Activated T-cell treated with anti-CD3 and anti-CD28 coated beads for 24 hours (primary cell): ENCODE data around the gene PRCC.

Experiments used
- DNase-seq: peaks from one replicate; pipeline ENCODE4 v3.0.0-alpha.2; 2020; ENCODE audit warnings: low read depth

Gene PRCC

GRCh38 chr1:156767101-156767878, at the start of gene PRCC:
Gene PRCC (plus strand): TSS chr1:156767535. CDS start chr1:156767772, 237 bp downstream.
- peak; percentile 95 for DNase-seq

GRCh38 chr1:156721131-156721530, 46.2 kb upstream of the PRCC start:
- no peak for DNase-seq

GRCh38 chr1:156721535-156721934, 45.8 kb upstream of the PRCC start:
- no peak for DNase-seq

GRCh38 chr1:156725683-156726280, 41.6 kb upstream of the PRCC start:
- DNase-seq = peak; percentile 68

- DNase-seq = no peak
These were observed 40.6 kb upstream of the PRCC start for GRCh38 chr1:156726549-156727226.

- DNase-seq = no peak
These were observed 39.8 kb upstream of the PRCC start for GRCh38 chr1:156727492-156727891.

GRCh38 chr1:156727926-156728598, 39.3 kb upstream of the PRCC start, which contains the start of gene METTL25B:
Gene METTL25B (plus strand): TSS chr1:156728469. CDS start chr1:156729105, 636 bp downstream.
- peak; percentile 74 for DNase-seq

GRCh38 chr1:156728599-156729462, 38.5 kb upstream of the PRCC start, which contains the start of gene ISG20L2:
Gene ISG20L2 (minus strand): TSS chr1:156728766. CDS start chr1:156727652, 1,114 bp downstream.
- peak; percentile 92 for DNase-seq

- DNase-seq = no peak
These were observed 33.2 kb upstream of the PRCC start for GRCh38 chr1:156733989-156734584.

- no peak for DNase-seq
These were observed 28.9 kb upstream of the PRCC start for GRCh38 chr1:156738407-156738806.

- DNase-seq = no peak
These were observed 28.4 kb upstream of the PRCC start for GRCh38 chr1:156738916-156739315.

GRCh38 chr1:156740237-156740740, 27.0 kb upstream of the PRCC start:
- no peak for DNase-seq

- DNase-seq = peak; percentile 94
These were observed 26.4 kb upstream of the PRCC start, which contains the start of gene MRPL24 for GRCh38 chr1:156740741-156741480. Gene MRPL24 (minus strand): TSS chr1:156741088. CDS start chr1:156738704, 2,384 bp downstream.

- DNase-seq = no peak
These were observed 25.8 kb upstream of the PRCC start for GRCh38 chr1:156741481-156741983.

GRCh38 chr1:156742017-156742416, 25.3 kb upstream of the PRCC start:
- no peak for DNase-seq

- no peak for DNase-seq
These were observed 24.5 kb upstream of the PRCC start for GRCh38 chr1:156742801-156743200.

- no peak for DNase-seq
These were observed 23.7 kb upstream of the PRCC start for GRCh38 chr1:156743367-156744302.

GRCh38 chr1:156744344-156744743, 23.0 kb upstream of the PRCC start:
- DNase-seq = no peak
